ENCODE data around the gene SRBD1.

The SRBD1 gene

DNA sequence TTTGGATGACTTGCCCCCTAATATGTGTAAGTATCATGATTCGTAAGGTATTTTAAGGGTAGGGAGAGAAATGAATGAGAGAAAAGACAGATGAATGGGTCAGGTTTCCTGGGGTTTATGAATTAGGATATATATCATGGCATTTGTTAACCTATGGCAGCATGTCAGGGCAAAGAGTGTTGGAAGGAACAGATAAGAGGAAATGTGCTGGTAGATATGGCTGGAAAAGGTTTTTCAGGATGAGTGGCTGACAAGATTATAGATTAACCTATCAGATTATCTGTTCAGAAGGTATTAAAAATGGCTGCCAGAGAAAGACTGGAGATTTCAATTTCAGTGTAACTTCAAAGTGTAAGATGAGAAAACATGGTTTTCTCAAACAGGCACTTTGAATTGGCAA lies 67.8 kb downstream of the SRBD1 start:
- no peak for DNase-seq (ENCODE audit: extremely low read depth, low read depth)

DNA sequence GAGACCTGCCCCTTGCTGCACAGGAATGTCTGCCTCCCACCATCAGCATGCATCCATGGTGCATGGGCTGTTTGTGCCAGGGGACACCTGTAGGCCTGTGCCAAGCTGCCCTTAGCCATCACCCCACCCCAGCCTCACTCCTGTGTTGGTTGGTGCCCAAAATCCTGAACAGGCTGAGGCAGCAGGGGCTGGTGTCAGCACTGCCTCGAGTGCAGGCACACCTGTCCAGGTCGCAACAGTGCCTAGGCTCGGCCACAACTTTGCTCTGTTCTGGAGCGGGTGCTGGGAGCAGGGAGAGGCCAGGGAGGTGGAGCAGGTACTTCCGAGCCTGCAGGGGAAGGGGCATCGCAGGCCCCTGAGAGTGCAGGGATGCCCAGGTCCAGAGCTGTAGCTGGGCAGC lies 69.1 kb downstream of the SRBD1 start:
- no peak for DNase-seq (ENCODE audit: extremely low read depth, low read depth)
- H3K4me3 ChIP-seq (replicated peaks; ENCODE audit: low read depth, low read length), result no peak overlapping the region
- TF ChIP-seq CTCF (IDR thresholded peaks at IDR 0.05; ENCODE audit: low read depth, low read length, missing control alignments), result no peak

More for the DNA sequence above, 67.8 kb downstream of the SRBD1 start:
- no peak for TF ChIP-seq CTCF (IDR thresholded peaks at IDR 0.05; ENCODE audit: low read depth, low read length, missing control alignments)
- no peak overlapping the region for H3K4me3 ChIP-seq (replicated peaks; ENCODE audit: low read depth, low read length)

- TF ChIP-seq CTCF (IDR thresholded peaks at IDR 0.05; ENCODE audit: low read depth, low read length, missing control alignments), result no peak
- DNase-seq (ENCODE audit: extremely low read depth, low read depth), result no peak
- H3K4me3 ChIP-seq (replicated peaks; ENCODE audit: low read depth, low read length), result no peak overlapping the region
These were observed 69.6 kb downstream of the SRBD1 start for GRCh38 chr2:45541450-45541849.

DNA sequence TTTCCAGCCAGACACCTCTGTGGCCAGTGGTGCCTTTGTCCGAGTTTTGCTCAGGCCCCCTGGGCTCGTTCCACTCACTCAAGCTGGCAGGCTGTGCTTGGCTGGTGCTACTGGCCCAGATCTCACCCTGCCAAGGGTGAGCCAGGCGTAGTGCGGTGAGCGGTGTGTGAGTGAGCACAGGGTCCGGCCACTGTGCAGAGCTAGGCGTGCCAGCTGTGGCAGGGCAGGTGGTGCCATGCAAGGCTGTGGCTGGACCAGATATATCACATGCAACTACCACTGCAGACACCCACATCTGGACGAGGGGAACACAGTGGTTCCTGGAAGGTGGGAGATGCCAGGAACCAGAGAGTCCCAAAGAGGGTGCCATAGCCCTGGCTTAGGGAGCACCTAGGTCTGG lies 70.1 kb downstream of the SRBD1 start:
- no peak for TF ChIP-seq CTCF (IDR thresholded peaks at IDR 0.05; ENCODE audit: low read depth, low read length, missing control alignments)

GRCh38 chr2:45533771-45534170 lies 77.3 kb downstream of the SRBD1 start:
- TF ChIP-seq CTCF (IDR thresholded peaks at IDR 0.05; ENCODE audit: low read depth, low read length, missing control alignments), result no peak
- H3K4me3 ChIP-seq (replicated peaks; ENCODE audit: low read depth, low read length), result no peak overlapping the region
- peak; percentile 31 for DNase-seq (ENCODE audit: extremely low read depth, low read depth)

More for the DNA sequence above, 70.1 kb downstream of the SRBD1 start:
- no peak for DNase-seq (ENCODE audit: extremely low read depth, low read depth)
- no peak overlapping the region for H3K4me3 ChIP-seq (replicated peaks; ENCODE audit: low read depth, low read length)

DNA sequence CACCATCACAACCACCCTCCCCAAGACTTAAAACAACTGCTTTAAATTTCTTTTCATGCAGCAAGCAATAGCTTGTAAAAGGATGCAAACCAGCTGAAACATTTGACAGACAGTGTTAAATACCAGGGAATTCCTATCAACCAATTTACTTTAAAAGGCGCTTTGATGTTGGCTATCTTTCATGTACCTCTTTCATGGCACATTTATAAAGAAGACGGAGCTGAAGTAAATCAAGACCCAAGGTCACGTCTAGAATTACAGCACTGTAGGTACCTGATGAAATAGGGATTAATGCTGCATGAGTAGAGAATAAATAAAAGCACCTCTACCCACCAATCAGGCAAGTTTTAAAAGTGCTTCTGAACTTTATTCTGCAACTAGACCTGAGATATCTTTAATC lies 78.9 kb downstream of the SRBD1 start:
- TF ChIP-seq CTCF (IDR thresholded peaks at IDR 0.05; ENCODE audit: low read depth, low read length, missing control alignments), result no peak
- no peak for DNase-seq (ENCODE audit: extremely low read depth, low read depth)

DNA sequence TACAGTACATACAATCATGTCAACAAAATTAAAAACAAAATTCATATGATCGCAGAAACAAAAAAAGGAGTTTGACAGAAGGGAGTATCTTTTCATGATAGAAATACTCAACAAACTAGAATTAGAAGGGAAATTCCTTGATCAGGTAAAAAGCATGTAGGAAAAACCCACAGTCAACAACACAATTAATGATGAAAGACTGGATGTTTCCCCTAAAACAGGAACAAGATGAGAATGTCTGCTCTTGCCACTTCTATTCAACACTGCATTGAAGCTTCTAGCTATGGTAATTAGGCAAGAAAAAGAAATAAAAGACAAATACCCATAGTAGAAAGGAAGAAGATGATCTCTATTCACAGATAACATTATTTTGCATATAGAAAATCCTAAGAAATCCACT lies 87.1 kb downstream of the SRBD1 start:
- no peak overlapping the region for H3K4me3 ChIP-seq (replicated peaks; ENCODE audit: low read depth, low read length)
- TF ChIP-seq CTCF (IDR thresholded peaks at IDR 0.05; ENCODE audit: low read depth, low read length, missing control alignments), result no peak
- no peak for DNase-seq (ENCODE audit: extremely low read depth, low read depth)

More for the DNA sequence above, 78.9 kb downstream of the SRBD1 start:
- no peak overlapping the region for H3K4me3 ChIP-seq (replicated peaks; ENCODE audit: low read depth, low read length)

All from HFF-Myc (cell line).